GM12872 (cell line): ENCODE data around the gene ASPG.
A peak's percentile ranks its signal among the peaks of the same experiment; 100 is the strongest.

ENCODE experiments used
- CTCF ChIP-seq: IDR thresholded peaks from 3 replicates; pipeline ENCODE4 v1.5.1; 2011; ENCODE audit warnings: low read depth, mild to moderate bottlenecking, low read length, moderate library complexity; ENCODE audit not compliant: insufficient read depth

ASPG gene

GRCh38 chr14:104078031-104078455 lies 7.5 kb upstream of the ASPG start:
- TF ChIP-seq CTCF, result peak; percentile 100

- TF ChIP-seq CTCF, result no peak
These were observed 4.9 kb upstream of the ASPG start for GRCh38 chr14:104080376-104081260.

- no peak for TF ChIP-seq CTCF
These were observed 4.2 kb upstream of the ASPG start for GRCh38 chr14:104081261-104081835.

- TF ChIP-seq CTCF, result no peak
These were observed 3.5 kb upstream of the ASPG start for GRCh38 chr14:104081951-104082464.

GRCh38 chr14:104082807-104083206 lies 2.7 kb upstream of the ASPG start:
- no peak for TF ChIP-seq CTCF

- TF ChIP-seq CTCF, result no peak
These were observed 1.1 kb upstream of the ASPG start for GRCh38 chr14:104084251-104085002.

- TF ChIP-seq CTCF, result no peak
These were observed 345 bp downstream of the ASPG start for GRCh38 chr14:104085889-104086201.
